Measurements from ENCODE around the gene NRXN3. TPM values are rescaled to one million over a fixed set of nuclear protein-coding genes. Genes with fewer than 3 reads are reported as not detected.

The NRXN3 gene
- total RNA-seq, 1 donor from 2014 or later = 5.9 TPM

GRCh38 chr14:79555429-79555828 is 1385.3 kb downstream of the NRXN3 start:
- H4K20me1 ChIP-seq (ENCODE audit: low read depth) = no peaks in the 10 kb centered on the region
- no peaks in the 10 kb centered on the region for H3K27me3 ChIP-seq
- Mint-ChIP-seq H3K27me3 (ENCODE audit: insufficient read depth, low read depth) (no peaks in the 10 kb centered on the region), H3K9me3 (no peaks in the 10 kb centered on the region), H3K4me1 (peaks cover 20% of the 10 kb centered on the region), H3K4me3 (no peak overlapping the region), H3K27ac (no peak overlapping the region), H3K36me3 (no peaks in the 10 kb centered on the region)
- no peak for DNase-seq (ENCODE audit: low spot score)
- H3K4me1 ChIP-seq = peaks cover 45% of the 10 kb centered on the region
- no peaks in the 10 kb centered on the region for H3K79me2 ChIP-seq (ENCODE audit: low read depth)
- H3K4me2 ChIP-seq = no peak overlapping the region
- no peaks in the 10 kb centered on the region for H3K9me3 ChIP-seq (ENCODE audit: low read depth)
- H3F3A ChIP-seq (ENCODE audit: low read depth) = peaks cover 11% of the 10 kb centered on the region
- no peak overlapping the region for H3K9ac ChIP-seq
- TF ChIP-seq EZH2 (IDR thresholded peaks at IDR 0.05) (no peak), CTCF (IDR thresholded peaks at IDR 0.05) (no peak), EZH2phosphoT487 (IDR thresholded peaks at IDR 0.05) (no peak)
- no peak overlapping the region for H3K27ac ChIP-seq
- no peak overlapping the region for H3K4me3 ChIP-seq
- no peak overlapping the region for H2AFZ ChIP-seq (replicated peaks)
- H3K36me3 ChIP-seq = no peaks in the 10 kb centered on the region

GRCh38 chr14:79557309-79557708 is 1387.1 kb downstream of the NRXN3 start:
- no peaks in the 10 kb centered on the region for H3K79me2 ChIP-seq (ENCODE audit: low read depth)
- no peak overlapping the region for H3K9ac ChIP-seq
- Mint-ChIP-seq H3K4me1 (peaks cover 19% of the 10 kb centered on the region), H3K36me3 (no peaks in the 10 kb centered on the region), H3K27ac (no peak overlapping the region), H3K9me3 (no peaks in the 10 kb centered on the region), H3K27me3 (ENCODE audit: insufficient read depth, low read depth) (no peaks in the 10 kb centered on the region), H3K4me3 (no peak overlapping the region)
- H3K27me3 ChIP-seq = no peaks in the 10 kb centered on the region
- H4K20me1 ChIP-seq (ENCODE audit: low read depth) = no peaks in the 10 kb centered on the region
- H3K9me3 ChIP-seq (ENCODE audit: low read depth) = no peaks in the 10 kb centered on the region
- H3K4me1 ChIP-seq = peaks cover 49% of the 10 kb centered on the region
- H3K36me3 ChIP-seq = no peaks in the 10 kb centered on the region
- DNase-seq (ENCODE audit: low spot score) = no peak
- TF ChIP-seq CTCF (IDR thresholded peaks at IDR 0.05) (no peak), EZH2 (IDR thresholded peaks at IDR 0.05) (no peak), EZH2phosphoT487 (IDR thresholded peaks at IDR 0.05) (no peak)
- no peak overlapping the region for H3K27ac ChIP-seq
- H3K4me2 ChIP-seq = no peak overlapping the region
- H3K4me3 ChIP-seq = no peak overlapping the region
- peaks cover 26% of the 10 kb centered on the region for H3F3A ChIP-seq (ENCODE audit: low read depth)
- no peak overlapping the region for H2AFZ ChIP-seq (replicated peaks)

DNA sequence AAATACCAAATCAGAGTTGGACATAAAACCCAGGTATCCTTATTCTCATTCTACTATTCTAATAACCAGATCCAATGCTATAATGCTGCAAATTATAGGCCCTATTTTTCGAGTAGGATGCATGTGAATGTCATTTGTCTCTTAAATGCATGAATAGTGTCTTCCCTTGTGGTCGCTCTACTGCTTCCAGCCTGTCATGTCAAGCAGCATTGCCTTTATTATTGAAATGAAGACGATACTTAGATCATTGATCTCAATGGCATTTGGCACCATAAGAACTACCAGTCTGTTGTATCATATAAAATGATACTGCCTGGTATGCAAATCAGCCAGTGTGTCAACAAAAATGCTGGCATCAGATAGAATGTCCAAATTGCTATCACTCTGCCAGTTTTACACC is 1392.0 kb downstream of the NRXN3 start:
- H3K9me3 ChIP-seq (ENCODE audit: low read depth) = no peaks in the 10 kb centered on the region
- H2AFZ ChIP-seq (replicated peaks) = no peak overlapping the region
- no peaks in the 10 kb centered on the region for H3K36me3 ChIP-seq
- no peak for DNase-seq (ENCODE audit: low spot score)
- no peak overlapping the region for H3K27ac Mint-ChIP-seq
- H3K4me2 ChIP-seq = peak overlapping the region; percentile 58
- no peaks in the 10 kb centered on the region for H3K36me3 Mint-ChIP-seq
- no peak overlapping the region for H3K4me3 ChIP-seq
- H3K27me3 ChIP-seq = no peaks in the 10 kb centered on the region
- H3K9ac ChIP-seq = no peak overlapping the region
- no peaks in the 10 kb centered on the region for H3K9me3 Mint-ChIP-seq
- H3K4me3 Mint-ChIP-seq = no peak overlapping the region
- H3F3A ChIP-seq (ENCODE audit: low read depth) = peaks cover 36% of the 10 kb centered on the region
- TF ChIP-seq EZH2 (IDR thresholded peaks at IDR 0.05) (no peak), EZH2phosphoT487 (IDR thresholded peaks at IDR 0.05) (no peak), CTCF (IDR thresholded peaks at IDR 0.05) (no peak)
- peaks cover 14% of the 10 kb centered on the region for H3K4me1 Mint-ChIP-seq
- no peaks in the 10 kb centered on the region for H3K27me3 Mint-ChIP-seq (ENCODE audit: insufficient read depth, low read depth)
- peaks cover 69% of the 10 kb centered on the region for H3K4me1 ChIP-seq
- no peak overlapping the region for H3K27ac ChIP-seq
- H4K20me1 ChIP-seq (ENCODE audit: low read depth) = no peaks in the 10 kb centered on the region
- H3K79me2 ChIP-seq (ENCODE audit: low read depth) = no peaks in the 10 kb centered on the region
